HCEC 1CT (cell line): Measurements from ENCODE around the gene ARL16.
A peak's percentile ranks its signal among the peaks of the same experiment; 100 is the strongest.

Experiments
- DNase-seq: peaks from one replicate; pipeline ENCODE4 v3.0.0-alpha.2; 2017

Gene ARL16

DNA sequence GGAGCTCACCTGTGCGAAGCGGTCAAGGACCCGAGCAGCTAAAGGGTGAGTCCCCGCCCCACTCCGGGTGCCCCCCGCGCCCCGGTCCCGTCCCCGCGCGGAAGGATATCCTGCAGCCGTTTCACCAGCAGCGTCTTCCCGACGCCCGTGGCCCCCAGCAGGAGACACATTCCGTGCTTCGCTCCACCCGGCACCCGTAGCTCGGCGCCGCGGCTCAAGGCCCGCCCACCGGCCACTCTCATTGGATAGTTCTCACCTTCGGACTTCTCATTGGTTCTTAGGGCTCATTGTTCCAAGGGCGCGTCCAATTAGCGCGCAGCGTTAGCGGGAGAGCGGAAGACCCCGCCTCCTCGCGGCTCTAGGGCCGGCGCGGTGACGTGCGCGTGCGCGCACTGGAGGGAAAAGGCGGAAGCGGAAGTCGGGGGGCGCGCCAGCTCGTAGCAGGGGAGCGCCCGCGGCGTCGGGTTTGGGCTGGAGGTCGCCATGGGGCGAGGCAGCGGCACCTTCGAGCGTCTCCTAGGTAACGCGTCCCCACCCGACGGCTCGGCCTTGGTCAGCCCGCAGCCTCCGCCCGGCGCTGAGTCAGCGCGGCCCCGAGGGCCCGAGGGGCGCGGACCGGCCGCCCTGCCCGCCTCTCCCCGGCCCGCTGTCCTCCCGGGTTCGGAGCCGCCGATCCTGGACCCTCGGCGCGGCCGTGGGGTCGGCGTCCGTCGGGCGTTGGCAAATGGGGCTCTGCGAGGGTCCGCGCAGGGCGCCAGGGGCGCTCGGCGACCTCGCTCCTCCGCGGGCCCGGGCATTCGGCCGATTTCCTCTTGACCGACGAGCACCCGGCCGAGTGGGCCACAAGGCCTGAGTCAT is at the start of gene ARL16, which contains the start of gene HGS:
Gene ARL16, minus strand, starts transcription at position 214 of the 858 bp plus-strand sequence. Its CDS starts 44 bp downstream, at position 170.
Gene HGS, plus strand, starts transcription at position 428 of the 858 bp plus-strand sequence. Its CDS starts 56 bp downstream, at position 484.
- DNase-seq: peak; percentile 98

GRCh38 chr17:81727324-81728031 is 43.9 kb upstream of the ARL16 start:
- DNase-seq: no peak

GRCh38 chr17:81726004-81726403 is 42.4 kb upstream of the ARL16 start:
- no peak for DNase-seq

DNA sequence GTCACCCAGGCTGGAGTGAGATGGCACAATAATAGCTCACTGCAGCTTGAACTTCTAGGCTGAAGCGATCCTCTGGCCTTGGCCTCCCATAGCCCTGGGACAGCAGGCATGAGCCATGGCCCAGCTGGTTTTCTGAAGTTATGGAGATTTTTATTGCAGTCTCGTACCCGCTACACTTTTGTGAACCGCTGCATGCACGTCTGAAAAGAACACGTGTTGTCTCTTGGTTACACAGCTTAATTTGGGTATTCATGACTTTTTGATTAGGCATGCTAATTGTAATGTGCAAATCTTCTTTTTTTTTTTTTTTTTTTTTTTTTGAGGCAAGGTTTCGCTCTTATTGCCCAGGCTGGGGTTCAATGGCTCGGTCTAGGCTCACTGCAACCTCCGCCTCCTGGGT is 41.8 kb upstream of the ARL16 start:
- DNase-seq: no peak

DNA sequence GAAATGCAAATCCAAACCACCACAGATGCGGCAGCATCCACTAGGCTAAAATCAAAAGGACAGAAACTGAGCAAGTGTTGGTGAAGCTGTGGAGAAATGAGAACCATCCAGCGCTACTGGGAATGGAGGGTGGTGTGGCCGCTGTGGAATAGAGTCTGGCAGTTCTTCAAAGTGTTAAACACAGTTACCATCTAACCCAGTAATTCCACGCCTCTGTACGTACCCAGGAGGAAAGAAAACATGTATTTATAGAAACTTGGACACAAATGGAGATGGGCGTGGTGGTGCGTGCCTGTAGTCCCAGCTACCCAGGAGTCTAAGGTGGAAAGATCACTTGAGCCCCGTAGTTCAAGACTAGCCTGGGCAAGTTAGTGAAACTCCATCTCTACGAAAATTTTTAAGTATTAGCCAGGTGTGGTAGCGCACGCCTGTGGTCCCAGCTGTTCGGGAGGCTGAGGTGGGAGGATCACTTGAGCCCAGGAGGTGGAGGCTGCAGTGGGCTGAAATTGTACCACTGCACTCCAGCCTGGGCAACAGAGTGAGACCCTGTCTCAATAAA is 40.1 kb upstream of the ARL16 start:
- no peak for DNase-seq

- peak; percentile 33 for DNase-seq
These were observed 38.9 kb upstream of the ARL16 start for GRCh38 chr17:81722184-81723120.

DNA sequence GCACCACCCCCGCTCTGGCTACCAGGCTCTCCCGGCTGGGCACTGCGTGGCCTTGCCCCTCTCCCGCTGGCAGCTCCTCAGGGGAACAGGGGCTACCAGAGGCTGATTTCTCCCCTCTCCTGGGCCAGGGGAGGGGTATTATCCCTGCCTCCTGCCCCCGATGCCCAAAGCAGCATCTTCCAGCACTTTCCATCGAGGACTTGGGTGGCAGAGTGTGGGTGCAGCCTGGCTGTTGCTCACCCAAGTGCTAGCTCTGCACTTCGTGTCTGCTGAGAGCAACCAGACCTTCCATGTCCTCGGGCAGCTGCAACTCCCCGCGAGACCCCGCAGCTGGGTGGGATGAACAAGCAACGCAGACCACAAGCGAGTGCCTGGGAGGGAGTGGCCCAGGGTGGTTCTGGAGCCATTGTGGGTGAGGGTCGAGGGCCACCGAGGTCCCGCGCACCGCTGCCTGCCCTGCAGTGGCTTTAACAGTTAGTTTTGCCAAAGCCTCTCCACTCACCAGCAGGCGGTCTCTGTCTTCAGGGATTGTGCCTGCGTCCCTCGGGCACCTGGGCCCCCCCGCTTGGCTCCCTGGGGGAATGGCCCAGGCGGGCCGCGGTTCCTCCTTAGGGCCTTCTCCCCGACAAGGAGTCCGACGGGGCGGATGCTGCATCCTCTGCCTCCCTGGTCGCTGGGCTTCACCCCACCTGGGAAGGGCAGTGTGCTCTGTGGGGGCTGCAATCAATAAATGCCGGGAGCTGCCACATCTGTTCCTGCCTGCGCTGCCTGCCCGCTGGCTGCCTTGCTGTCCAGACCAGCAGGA is 36.9 kb upstream of the ARL16 start:
- no peak for DNase-seq

DNA sequence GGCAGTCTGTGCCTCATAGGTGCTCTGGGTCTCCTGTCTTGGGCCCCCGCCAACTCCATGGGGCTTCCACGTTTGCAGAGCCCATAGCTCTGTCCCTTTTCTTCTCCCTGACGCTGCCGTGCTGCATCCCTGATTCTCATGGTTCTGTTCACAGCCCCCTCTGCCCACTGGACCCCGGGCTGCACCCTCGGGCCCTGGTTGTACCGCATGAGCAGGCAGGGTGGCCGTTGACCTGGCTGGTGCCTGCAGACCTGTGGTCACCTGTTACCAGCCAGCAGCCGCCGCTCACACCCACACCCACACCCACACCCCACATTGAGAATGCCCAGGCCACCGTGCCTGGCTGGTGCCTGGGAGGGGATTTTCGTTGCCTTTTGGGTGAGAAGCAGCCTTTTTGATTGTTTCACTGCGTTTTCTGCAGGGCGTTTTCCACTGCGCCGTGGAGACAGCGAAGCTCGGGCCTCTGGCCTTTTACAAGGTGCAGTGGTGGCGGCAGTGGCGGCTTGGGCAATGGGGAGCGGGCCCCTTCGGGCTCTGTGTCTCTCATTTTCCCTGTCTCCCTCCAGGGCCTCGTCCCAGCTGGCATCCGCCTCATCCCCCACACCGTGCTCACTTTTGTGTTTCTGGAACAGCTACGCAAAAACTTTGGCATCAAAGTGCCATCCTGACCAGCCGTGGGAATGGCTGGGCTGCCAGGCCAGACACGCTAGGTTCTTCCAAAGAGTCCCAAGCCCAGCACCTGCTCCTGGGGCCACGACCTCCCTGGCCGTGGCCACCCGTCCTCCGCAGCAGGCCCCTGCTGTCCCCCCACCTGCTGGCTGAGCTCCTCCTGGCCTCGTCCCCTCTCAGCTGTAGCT is 36.0 kb upstream of the ARL16 start:
- DNase-seq: no peak

DNA sequence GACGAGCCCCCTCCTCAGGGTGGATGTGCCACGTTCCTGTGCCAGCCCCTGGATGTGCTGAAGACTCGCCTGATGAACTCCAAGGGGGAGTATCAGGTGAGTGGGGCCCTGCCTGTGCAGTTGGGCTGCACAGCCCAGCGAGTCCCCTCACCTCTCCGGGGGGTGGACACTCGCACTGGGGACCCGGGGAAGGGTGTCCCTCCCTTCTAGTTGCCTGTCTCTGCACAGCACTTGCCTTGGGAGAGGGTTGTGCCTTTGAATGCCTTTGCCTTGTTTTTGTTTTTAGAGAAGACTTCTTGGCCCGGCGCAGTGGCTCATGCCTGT is 34.1 kb upstream of the ARL16 start:
- no peak for DNase-seq

- no peak for DNase-seq
These were observed 33.6 kb upstream of the ARL16 start for GRCh38 chr17:81717049-81717765.

- DNase-seq: no peak
These were observed 33.0 kb upstream of the ARL16 start for GRCh38 chr17:81716674-81716996.

GRCh38 chr17:81715872-81716673 is 32.5 kb upstream of the ARL16 start:
- no peak for DNase-seq

DNA sequence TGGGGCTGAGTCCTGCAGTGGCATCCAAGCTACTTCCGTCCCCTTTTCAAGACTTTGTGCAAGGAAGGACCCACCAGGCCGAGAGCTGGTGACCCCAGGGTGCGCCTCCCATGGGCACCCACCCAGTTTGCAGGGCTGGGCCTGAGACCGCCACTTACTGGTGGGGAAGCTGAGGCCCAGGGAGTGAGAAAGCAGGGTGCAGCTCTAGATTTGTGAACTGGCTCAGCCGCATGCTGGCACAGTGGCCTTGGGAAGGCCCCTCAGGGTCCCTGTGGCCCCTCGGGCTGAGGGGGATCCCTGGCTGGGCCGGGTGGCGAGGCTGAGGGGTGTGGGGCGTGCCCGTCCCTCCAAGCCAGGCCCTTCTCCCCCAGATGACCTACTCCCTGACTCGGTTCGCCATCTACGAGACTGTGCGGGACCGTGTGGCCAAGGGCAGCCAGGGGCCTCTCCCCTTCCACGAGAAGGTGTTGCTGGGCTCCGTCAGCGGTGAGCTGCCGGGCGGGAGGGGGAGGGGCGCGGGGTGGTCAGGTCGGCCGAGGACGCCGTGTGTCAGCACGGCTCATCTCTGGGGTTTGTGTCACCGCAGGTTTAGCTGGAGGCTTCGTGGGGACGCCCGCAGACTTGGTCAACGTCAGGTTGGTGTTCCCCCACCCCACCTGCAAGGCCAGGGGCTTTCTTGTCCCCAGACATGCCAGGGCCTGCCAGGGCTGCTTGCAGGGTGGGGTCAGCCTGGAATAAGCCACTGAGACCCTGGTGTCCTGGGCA is 31.7 kb upstream of the ARL16 start:
- no peak for DNase-seq

- DNase-seq: no peak
These were observed 31.0 kb upstream of the ARL16 start for GRCh38 chr17:81714412-81715106.

DNA sequence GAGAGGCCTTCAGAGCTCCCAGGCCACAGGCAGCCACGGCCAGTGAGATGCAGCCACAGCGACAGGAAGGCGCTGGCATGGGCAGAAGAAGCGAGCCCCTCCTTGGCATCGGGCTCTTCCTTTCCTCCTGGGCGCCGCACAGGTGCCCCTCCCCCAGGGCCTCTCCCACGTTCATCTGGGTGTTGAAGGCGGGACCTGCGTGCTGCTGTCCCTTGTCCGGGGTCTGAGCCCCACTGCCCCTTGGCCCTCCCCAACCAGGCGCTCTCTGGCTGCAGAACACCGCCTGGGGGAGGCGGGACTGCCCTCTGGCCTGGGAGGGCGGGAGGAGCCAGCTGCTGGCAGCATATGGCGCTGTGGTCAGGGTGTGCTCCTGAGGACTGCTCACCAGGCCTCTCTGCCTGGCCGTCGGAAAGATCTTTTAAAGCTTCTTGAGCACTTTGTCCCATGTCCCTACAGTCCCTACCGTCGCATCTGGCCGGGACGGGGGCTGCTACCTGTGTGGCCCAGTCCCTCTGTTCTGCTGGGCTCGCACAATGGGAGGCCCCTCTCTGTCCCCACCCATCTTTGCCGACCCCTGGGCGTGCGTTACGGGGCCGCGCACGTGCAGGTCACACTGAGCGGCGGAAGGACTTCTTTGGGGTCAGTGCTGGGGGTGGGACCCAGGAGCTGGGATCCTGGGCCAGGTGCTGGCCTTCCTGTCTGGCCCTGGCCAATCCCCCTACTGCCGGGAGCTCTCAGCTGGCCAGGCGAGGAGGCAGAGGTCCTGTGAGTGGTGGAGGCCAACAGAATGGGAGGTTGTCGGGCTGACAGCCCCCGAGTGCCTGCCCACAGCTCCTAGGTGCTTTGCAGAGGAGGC is 30.2 kb upstream of the ARL16 start:
- no peak for DNase-seq

DNA sequence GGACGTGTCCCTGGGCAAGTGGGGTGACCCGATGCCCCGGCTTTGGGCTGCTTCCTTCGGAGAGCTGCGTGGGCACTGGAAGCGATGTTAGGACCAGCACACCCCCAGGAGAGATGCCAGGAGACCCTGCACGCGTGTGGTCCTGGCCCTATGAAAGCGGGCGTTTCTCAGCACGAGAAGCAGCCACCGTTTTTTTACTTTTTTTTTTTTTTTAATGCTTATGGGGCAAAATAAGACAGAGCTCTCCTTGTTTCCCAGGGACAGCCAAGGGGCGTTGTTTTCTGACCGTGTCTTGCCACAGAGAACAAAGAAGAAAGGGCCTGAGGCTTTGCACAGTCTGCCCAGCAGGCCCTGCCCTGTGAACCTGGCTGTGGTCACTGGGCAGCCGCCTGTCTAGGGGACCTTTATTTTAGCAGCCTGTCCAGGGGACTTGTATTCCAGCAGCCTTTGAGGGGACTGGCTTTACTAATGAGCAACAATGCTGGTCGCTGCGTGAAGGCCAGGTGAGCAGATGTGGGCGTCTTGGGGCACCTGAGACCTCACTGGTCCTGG is 29.5 kb upstream of the ARL16 start:
- no peak for DNase-seq
